MM.1S (cell line): Measurements from ENCODE around the gene ATP2A3.

Experiments used
- DNase-seq: peaks from one replicate; pipeline ENCODE4 v3.0.0-alpha.2; 2015
- H2AFZ ChIP-seq: fragments of 300-600 bp; sonication (generic); 2 replicates; pipeline ENCODE4 v1.6.0; 2016; ENCODE audit warnings: antibody characterized with exemption, low read length
- H3F3A ChIP-seq: fragments of 300-600 bp; sonication (generic); 2 replicates; pipeline ENCODE4 v1.6.1; 2016; ENCODE audit warnings: mild to moderate bottlenecking, antibody characterized with exemption, low read length, moderate library complexity, mixed read lengths; ENCODE audit not compliant: insufficient read depth
- H3K27ac ChIP-seq: fragments of 300-600 bp; sonication (generic); 2 replicates; pipeline ENCODE4 v1.5.1; 2016; ENCODE audit warnings: mild to moderate bottlenecking, low read length
- H3K27me3 ChIP-seq: fragments of 300-600 bp; sonication (generic); replicated peaks from 2 replicates; pipeline ENCODE4 v1.6.0; 2016; ENCODE audit warnings: low read length; ENCODE audit not compliant: insufficient read depth
- H3K36me3 ChIP-seq: fragments of 300-600 bp; sonication (generic); replicated peaks from 2 replicates; pipeline ENCODE4 v1.6.1; 2016; ENCODE audit warnings: mild to moderate bottlenecking, low read length, mixed read lengths; ENCODE audit not compliant: insufficient read depth
- H3K4me1 ChIP-seq: fragments of 300-600 bp; sonication (generic); 2 replicates; pipeline ENCODE4 v1.6.1; 2016; ENCODE audit warnings: low read length, mixed read lengths
- H3K4me2 ChIP-seq: fragments of 300-600 bp; sonication (generic); 2 replicates; pipeline ENCODE4 v1.6.0; 2016; ENCODE audit warnings: low read depth, low read length
- H3K4me3 ChIP-seq: fragments of 300-600 bp; sonication (generic); 2 replicates; pipeline ENCODE4 v1.5.1; 2016; ENCODE audit warnings: low read length, mixed read lengths
- H3K79me2 ChIP-seq: fragments of 300-600 bp; sonication (generic); 2 replicates; pipeline ENCODE4 v1.6.1; 2016; ENCODE audit warnings: mixed run types, low read length, mixed read lengths
- H3K9ac ChIP-seq: fragments of 300-600 bp; sonication (generic); 2 replicates; pipeline ENCODE4 v1.6.1; 2016; ENCODE audit warnings: low read length, mixed read lengths
- H3K9me2 ChIP-seq: fragments of 300-600 bp; sonication (generic); replicated peaks from 2 replicates; pipeline ENCODE4 v1.6.1; 2016; ENCODE audit warnings: mild to moderate bottlenecking, low read length, mixed read lengths; ENCODE audit not compliant: insufficient read depth
- H3K9me3 ChIP-seq: fragments of 300-600 bp; sonication (generic); replicated peaks from 2 replicates; pipeline ENCODE4 v1.6.1; 2016; ENCODE audit warnings: mild to moderate bottlenecking, low read length, mixed read lengths; ENCODE audit not compliant: insufficient read depth
- H4K20me1 ChIP-seq: fragments of 300-600 bp; sonication (generic); 2 replicates; pipeline ENCODE4 v1.6.1; 2016; ENCODE audit warnings: mild to moderate bottlenecking, low read length, moderate library complexity, mixed read lengths; ENCODE audit not compliant: insufficient read depth
- EZH2 ChIP-seq: fragments of 300-600 bp; sonication (generic); optimal IDR thresholded peaks from 2 replicates; pipeline ENCODE3; 2017; ENCODE audit warnings: low read depth, mild to moderate bottlenecking, antibody characterized with exemption, low read length, mixed read lengths
- EZH2phosphoT487 ChIP-seq: fragments of 300-600 bp; sonication (generic); IDR thresholded peaks from 2 replicates; pipeline ENCODE4 v1.6.1; 2018; ENCODE audit warnings: antibody characterized with exemption, low read length
- TF ChIP-seq, protein P1 (sequence below): fragments of 300-600 bp; sonication (generic); IDR thresholded peaks from 2 replicates; pipeline ENCODE4 v1.5.1; 2016; ENCODE audit warnings: antibody characterized with exemption, low read length, mixed read lengths

ATP2A3 gene

DNA sequence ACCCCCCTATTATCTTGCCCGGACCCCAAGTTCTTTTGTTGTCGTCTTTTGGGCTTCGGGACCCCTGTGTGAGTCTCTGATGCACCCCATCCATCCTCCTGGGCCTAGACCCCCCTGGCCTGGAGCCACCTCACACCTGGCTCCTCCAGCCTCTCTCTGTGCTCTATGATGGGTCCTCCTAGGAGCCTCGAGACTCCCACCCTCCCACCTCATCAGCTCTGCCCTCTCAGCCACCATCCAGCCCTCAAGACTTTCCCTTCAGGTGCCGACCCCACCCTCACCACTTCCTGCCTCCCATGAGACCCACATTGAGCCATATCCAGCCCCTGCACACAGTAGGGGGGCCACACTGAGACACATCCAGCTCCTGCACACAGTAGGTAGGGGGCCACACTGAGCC lies 8.7 kb upstream of the ATP2A3 start:
- H3K4me1 ChIP-seq: no peaks in the 10 kb centered on the region
- H3K36me3 ChIP-seq: no peaks in the 10 kb centered on the region
- H3K4me3 ChIP-seq: no peak overlapping the region
- no peaks in the 10 kb centered on the region for H3K9me2 ChIP-seq
- H4K20me1 ChIP-seq: no peaks in the 10 kb centered on the region
- no peak for DNase-seq
- no peak overlapping the region for H3K27ac ChIP-seq
- H3K79me2 ChIP-seq: no peaks in the 10 kb centered on the region
- no peaks in the 10 kb centered on the region for H3F3A ChIP-seq
- no peak overlapping the region for H3K9ac ChIP-seq
- H2AFZ ChIP-seq: no peak overlapping the region
- 0 out of 2 replicates have a peak, but pooled peaks cover 5% of the 10 kb centered on the region for H3K27me3 ChIP-seq
- H3K9me3 ChIP-seq: no peaks in the 10 kb centered on the region
- TF ChIP-seq, protein P1, sequence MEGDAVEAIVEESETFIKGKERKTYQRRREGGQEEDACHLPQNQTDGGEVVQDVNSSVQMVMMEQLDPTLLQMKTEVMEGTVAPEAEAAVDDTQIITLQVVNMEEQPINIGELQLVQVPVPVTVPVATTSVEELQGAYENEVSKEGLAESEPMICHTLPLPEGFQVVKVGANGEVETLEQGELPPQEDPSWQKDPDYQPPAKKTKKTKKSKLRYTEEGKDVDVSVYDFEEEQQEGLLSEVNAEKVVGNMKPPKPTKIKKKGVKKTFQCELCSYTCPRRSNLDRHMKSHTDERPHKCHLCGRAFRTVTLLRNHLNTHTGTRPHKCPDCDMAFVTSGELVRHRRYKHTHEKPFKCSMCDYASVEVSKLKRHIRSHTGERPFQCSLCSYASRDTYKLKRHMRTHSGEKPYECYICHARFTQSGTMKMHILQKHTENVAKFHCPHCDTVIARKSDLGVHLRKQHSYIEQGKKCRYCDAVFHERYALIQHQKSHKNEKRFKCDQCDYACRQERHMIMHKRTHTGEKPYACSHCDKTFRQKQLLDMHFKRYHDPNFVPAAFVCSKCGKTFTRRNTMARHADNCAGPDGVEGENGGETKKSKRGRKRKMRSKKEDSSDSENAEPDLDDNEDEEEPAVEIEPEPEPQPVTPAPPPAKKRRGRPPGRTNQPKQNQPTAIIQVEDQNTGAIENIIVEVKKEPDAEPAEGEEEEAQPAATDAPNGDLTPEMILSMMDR: no peak
- TF ChIP-seq EZH2phosphoT487 (no peak), EZH2 (no peak)
- H3K4me2 ChIP-seq: no peak overlapping the region

DNA sequence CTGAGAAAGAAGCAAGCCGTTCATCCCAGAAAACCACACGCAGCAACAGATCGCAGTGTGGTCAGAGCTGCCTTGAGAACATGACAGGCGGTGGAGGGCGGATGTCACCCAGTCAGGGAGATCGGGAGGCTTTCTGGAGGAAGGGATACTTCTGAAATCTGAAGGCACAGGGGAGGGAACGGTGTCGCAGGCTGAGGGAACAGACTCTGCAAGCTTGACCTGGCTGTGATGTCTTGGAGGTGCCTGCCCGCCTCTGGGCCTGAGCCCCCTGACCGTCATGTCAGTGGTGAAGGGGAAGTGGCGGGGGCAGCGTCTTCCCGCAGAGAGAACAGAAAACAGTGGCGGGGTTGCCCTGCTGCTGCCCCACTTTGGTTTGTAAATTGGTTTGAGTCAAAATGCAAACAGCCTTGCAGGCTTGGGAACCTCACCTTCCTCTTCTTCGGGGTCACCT lies 8.1 kb upstream of the ATP2A3 start:
- Histone ChIP-seq H3K4me3 (no peak overlapping the region), H3K9me3 (no peaks in the 10 kb centered on the region), H3K9me2 (no peaks in the 10 kb centered on the region), H3K4me1 (0 out of 2 replicates have a peak, but pooled peaks cover 3% of the 10 kb centered on the region), H3K27ac (no peak overlapping the region), H2AFZ (no peak overlapping the region), H3K4me2 (no peak overlapping the region), H3F3A (no peaks in the 10 kb centered on the region), H4K20me1 (no peaks in the 10 kb centered on the region), H3K9ac (no peak overlapping the region), H3K79me2 (no peaks in the 10 kb centered on the region), H3K27me3 (0 out of 2 replicates have a peak, but pooled peaks cover 5% of the 10 kb centered on the region), H3K36me3 (no peaks in the 10 kb centered on the region)
- no peak for DNase-seq
- TF ChIP-seq, protein P1: no peak
- TF ChIP-seq EZH2phosphoT487 (no peak), EZH2 (no peak)

DNA sequence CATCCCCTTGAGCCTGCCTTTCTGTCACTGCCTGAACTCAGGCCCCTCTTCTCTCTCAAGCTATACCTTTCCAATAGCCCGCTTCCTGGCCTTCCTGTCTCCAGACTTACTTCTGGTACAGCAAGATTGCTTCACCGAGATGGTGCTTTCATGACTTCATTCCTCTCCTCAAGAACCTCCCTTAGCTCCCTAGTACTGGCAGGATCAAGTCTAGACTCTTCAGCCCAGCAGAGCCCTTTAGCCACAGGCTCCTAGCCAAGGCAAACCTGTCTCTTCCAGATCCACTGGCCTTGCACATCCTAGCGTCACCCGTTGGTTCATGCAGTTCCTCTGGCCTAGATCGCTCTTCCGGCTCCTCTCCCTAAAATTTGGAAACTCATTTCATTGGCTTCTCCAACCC lies 6.4 kb upstream of the ATP2A3 start:
- Histone ChIP-seq H3K9me2 (no peaks in the 10 kb centered on the region), H3K27ac (no peak overlapping the region), H3K79me2 (no peaks in the 10 kb centered on the region), H3K9me3 (no peaks in the 10 kb centered on the region), H3K4me1 (0 out of 2 replicates have a peak, but pooled peaks cover 3% of the 10 kb centered on the region), H3K36me3 (no peaks in the 10 kb centered on the region), H3K4me3 (no peak overlapping the region), H4K20me1 (no peaks in the 10 kb centered on the region), H3K4me2 (no peak overlapping the region), H2AFZ (no peak overlapping the region), H3K9ac (no peak overlapping the region), H3F3A (no peaks in the 10 kb centered on the region), H3K27me3 (0 out of 2 replicates have a peak, but pooled peaks cover 5% of the 10 kb centered on the region)
- DNase-seq: no peak
- TF ChIP-seq, protein P1: no peak
- TF ChIP-seq EZH2 (no peak), EZH2phosphoT487 (no peak)
